PFSK-1 (cell line): Measurements from ENCODE around the gene STRN.

ENCODE experiments used
- FOXP2 ChIP-seq: optimal IDR thresholded peaks from 2 replicates; pipeline ENCODE3; 2011; ENCODE audit warnings: borderline replicate concordance, control low read depth, inconsistent platforms; ENCODE audit not compliant: insufficient read depth; ENCODE audit errors: extremely low read length, extremely low read depth
- POLR2AphosphoS5 ChIP-seq: IDR thresholded peaks from 2 replicates; pipeline ENCODE4 v1.6.1; 2012; ENCODE audit warnings: low read depth, mild to moderate bottlenecking, control low read depth, low read length, moderate library complexity
- REST ChIP-seq, 2 experiments: IDR thresholded peaks; 2 replicates each; pipeline versions ENCODE4 v1.6.1 to v1.8.0; 2011 to 2012; ENCODE audit warnings: low read depth in 2 of 2, low read length in 2 of 2, control low read depth in 1 of 2, inconsistent platforms in 1 of 2, mild to moderate bottlenecking in 1 of 2, moderate library complexity in 1 of 2; ENCODE audit not compliant: insufficient read depth in 1 of 2
- SIN3A ChIP-seq: IDR thresholded peaks from 2 replicates; pipeline ENCODE4 v1.6.1; 2012; ENCODE audit warnings: mild to moderate bottlenecking, low read length, moderate library complexity, borderline replicate concordance; ENCODE audit not compliant: insufficient read depth
- TAF1 ChIP-seq: IDR thresholded peaks from 2 replicates; pipeline ENCODE4 v1.6.1; 2012; ENCODE audit warnings: low read length, control low read depth, borderline replicate concordance; ENCODE audit not compliant: insufficient read depth

The STRN gene

GRCh38 chr2:36811071-36811470 lies 155.3 kb downstream of the STRN start:
- TF ChIP-seq TAF1 (no peak), SIN3A (no peak), REST (IDR thresholded peaks at IDR 0.05; ENCODE audit: insufficient read depth in 1 of 2, low read depth in 2 of 2, low read length in 2 of 2) (no peak), POLR2AphosphoS5 (no peak), FOXP2 (no peak)

- TF ChIP-seq FOXP2 (no peak), SIN3A (no peak), REST (IDR thresholded peaks at IDR 0.05; ENCODE audit: insufficient read depth in 1 of 2, low read depth in 2 of 2, low read length in 2 of 2) (no peak), POLR2AphosphoS5 (no peak), TAF1 (no peak)
Measured at GRCh38 chr2:36809069-36809445, 157.3 kb downstream of the STRN start.

GRCh38 chr2:36808386-36809068 lies 157.8 kb downstream of the STRN start:
- TF ChIP-seq TAF1 (no peak), FOXP2 (no peak), POLR2AphosphoS5 (no peak), SIN3A (no peak), REST (IDR thresholded peaks at IDR 0.05; ENCODE audit: insufficient read depth in 1 of 2, low read depth in 2 of 2, low read length in 2 of 2) (no peak)

- TF ChIP-seq TAF1 (no peak), SIN3A (no peak), REST (IDR thresholded peaks at IDR 0.05; ENCODE audit: insufficient read depth in 1 of 2, low read depth in 2 of 2, low read length in 2 of 2) (no peak), POLR2AphosphoS5 (no peak), FOXP2 (no peak)
Measured at GRCh38 chr2:36807223-36807886, 159.0 kb downstream of the STRN start.
